Suppressor macrophage treated with lipopolysaccharide for 1 hour (primary cell): ENCODE data around the gene RPS6KL1.

ENCODE experiments used
- DNase-seq, 3 donors: peaks; one replicate each; pipeline ENCODE4 v3.0.0-alpha.2; 2020 to 2022

Gene RPS6KL1

GRCh38 chr14:74911221-74911620, 11.8 kb downstream of the RPS6KL1 start:
- no peak for DNase-seq

- no peak for DNase-seq
Measured at GRCh38 chr14:74910556-74910955, 12.5 kb downstream of the RPS6KL1 start.

GRCh38 chr14:74909911-74910310, 13.1 kb downstream of the RPS6KL1 start:
- DNase-seq = no peak

DNA sequence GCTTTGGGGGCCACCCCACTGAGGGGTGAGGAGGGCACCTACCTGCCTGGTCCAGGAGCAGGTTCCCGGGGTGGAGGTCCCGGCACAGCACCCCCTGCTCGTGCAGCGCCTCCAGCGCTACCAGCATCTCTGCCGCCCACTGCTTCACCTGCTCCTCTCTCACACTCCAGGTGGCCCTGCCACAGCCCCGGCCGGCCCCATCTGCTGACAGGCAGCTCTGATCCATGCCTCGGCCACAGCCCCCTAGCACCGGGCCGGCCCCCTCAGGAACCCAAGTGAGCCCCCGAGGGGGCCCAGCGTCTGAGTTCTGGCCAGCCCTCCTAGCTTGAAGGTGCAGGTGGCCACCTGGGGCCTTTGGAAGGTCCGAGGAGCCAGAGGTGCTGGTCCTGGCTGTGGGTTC, 13.6 kb downstream of the RPS6KL1 start:
- DNase-seq = no peak

GRCh38 chr14:74908861-74909341, 14.2 kb downstream of the RPS6KL1 start:
- no peak for DNase-seq

DNA sequence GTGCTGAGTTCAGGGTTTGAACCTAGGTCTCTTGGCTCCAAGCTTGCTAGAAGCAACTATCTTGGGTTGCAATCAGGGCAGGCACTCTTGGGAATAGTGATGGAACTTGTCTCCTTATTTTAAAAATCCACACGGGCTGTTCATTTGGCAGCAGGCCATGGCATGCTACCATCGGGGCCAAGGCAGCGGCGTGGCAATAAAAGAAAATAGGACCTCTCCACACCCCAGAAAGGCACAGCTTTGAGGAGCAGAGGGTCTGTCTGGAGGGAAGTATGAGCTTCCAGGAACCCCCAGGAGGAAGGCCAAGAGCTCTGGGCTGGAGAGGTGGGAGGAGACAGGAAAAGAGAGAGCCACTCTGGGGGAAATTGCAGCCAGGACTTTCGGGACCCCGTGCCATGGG, 15.3 kb downstream of the RPS6KL1 start:
- no peak for DNase-seq

GRCh38 chr14:74906925-74907521, 16.0 kb downstream of the RPS6KL1 start:
- DNase-seq = no peak

DNA sequence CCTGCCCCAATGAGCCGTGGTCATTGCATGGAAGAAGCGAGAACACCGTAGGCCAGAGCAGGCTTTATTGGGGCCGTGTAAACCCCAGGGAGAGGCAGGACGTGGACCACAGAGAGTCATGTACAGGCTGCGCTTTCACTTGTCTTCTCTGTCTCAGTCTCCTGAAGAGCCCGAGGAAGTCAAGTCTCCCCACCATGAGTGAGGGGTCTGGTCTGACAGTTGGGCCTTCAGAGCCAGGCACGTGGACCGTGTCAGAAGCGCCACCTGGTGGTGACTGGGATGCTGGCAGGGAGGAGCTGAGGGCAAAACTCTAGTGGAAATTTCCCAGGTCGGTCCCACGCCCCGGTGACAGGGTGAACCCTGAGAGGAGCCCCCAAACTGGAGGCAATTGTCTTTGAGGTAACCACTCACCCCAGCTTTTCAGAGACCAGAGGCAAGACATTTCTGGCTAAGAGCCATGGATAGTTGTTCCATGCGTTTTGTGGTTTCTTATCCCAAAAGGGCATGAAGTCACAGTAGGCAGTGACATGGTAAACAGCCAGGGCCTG, 17.4 kb downstream of the RPS6KL1 start:
- DNase-seq = peak; percentile 72 to 88 (median 84)

DNA sequence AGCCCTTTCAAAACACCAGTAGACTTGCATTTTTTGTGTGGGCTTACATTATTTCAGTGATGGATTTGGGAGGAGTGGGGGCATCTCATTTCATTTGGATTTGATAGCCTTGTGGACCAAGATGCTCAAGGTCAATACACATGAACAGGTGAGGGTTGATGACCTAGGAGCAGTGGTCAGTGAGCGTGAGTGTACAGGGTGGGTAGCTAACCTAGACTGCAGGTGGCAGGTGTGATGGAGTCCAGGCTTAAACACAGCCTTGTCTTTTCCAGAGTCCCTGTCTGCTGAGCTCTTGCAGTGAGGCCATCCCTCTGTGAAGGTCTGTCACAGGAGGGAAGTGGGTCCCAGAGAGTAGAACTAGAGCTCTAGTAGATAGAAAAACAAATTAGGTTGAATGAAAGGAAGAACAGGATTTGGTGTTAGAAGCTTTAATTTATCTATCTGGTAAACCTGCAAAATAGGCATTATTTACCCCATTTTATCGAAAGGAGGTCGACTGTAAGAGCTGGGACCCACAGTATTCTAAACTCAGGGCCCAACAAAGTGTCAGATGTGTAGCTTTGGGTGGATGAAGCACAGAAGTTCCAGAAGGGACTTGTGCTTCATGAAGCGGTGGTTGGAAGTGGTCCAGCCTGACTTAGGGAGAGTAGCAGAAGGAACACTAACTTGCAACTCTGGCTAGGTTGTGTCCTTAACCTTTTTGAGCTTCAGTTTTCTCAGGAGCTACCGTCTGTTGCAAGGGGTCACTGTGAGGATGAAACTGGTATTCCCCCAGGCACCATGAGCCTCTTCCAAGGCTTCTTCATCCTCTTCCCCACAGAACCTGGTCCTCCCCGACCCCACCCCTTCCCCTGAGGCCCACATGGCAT, 18.2 kb downstream of the RPS6KL1 start:
- no peak for DNase-seq

- no peak for DNase-seq
Measured at GRCh38 chr14:74902941-74903705, 19.9 kb downstream of the RPS6KL1 start.

GRCh38 chr14:74898694-74899093, 24.4 kb downstream of the RPS6KL1 start:
- no peak for DNase-seq

GRCh38 chr14:74898083-74898482, 25.0 kb downstream of the RPS6KL1 start:
- no peak for DNase-seq

GRCh38 chr14:74897642-74898041, 25.4 kb downstream of the RPS6KL1 start:
- DNase-seq = no peak

- no peak for DNase-seq
Measured at GRCh38 chr14:74896400-74896799, 26.7 kb downstream of the RPS6KL1 start.

DNA sequence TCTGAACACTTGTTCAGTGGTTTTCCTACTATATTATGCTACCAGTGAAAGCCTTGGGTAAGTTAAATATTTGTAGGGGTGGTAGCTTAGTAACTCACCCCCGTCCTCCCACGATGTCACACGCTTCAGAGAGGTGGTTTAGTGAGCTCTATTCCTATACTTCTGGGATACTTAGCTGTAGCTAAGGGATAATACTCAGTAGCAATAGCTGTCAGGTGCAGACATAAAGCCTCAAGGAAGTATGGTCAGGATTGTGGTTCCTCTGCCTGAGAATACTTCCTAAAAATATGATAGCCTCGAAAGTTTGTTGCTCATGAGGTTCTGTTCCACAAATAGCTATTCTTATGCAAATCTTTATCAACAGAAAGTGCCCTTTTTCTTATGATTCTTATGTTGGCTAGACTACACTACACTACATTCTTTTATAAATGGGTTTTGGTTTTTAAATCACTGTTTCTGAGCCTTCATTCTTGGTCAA, 29.4 kb downstream of the RPS6KL1 start:
- DNase-seq = peak; percentile 56 to 77 (median 69)

- peak in 2 of 3 donors; percentile 25 to 32 for DNase-seq
Measured at GRCh38 chr14:74892745-74893144, 30.3 kb downstream of the RPS6KL1 start.

DNA sequence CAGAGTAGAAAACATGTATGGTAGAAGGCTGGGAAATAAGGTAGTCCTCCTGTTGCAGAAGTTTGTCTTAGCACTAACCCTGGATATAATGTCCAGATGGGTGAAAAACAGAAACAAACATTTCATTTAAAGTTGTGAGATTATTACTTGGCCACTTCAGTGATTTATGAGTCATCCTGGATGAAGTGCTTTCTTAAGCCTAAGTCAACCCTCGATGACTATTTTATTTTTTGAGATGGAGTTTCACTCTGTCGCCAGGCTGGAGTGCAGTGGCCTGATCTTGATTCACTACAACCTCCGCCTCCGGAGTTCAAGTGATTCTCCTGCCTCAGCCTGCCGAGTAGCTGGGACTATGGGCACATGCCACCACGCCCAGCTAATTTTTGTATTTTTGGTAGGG, 31.2 kb downstream of the RPS6KL1 start:
- DNase-seq = peak; percentile 51 to 78 (median 71)

DNA sequence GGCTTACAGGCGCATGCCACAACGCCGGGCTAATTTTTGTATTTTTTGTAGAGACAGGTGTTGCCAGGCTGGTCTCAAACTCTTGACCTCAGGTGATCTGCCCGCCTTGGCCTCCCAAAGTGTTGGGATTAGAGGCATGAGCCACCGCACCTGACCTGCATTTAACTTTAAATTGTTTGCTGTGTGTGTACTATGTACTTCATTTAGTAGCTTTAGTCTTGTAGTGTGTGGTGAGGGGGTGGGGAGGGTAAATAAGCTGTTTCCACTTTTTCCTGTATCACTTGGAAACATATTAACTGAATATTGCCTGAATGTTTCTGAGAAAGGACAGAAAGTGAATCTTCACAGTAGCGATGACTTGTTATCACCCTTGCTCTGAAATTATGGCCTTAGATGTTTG, 32.8 kb downstream of the RPS6KL1 start:
- DNase-seq = no peak

DNA sequence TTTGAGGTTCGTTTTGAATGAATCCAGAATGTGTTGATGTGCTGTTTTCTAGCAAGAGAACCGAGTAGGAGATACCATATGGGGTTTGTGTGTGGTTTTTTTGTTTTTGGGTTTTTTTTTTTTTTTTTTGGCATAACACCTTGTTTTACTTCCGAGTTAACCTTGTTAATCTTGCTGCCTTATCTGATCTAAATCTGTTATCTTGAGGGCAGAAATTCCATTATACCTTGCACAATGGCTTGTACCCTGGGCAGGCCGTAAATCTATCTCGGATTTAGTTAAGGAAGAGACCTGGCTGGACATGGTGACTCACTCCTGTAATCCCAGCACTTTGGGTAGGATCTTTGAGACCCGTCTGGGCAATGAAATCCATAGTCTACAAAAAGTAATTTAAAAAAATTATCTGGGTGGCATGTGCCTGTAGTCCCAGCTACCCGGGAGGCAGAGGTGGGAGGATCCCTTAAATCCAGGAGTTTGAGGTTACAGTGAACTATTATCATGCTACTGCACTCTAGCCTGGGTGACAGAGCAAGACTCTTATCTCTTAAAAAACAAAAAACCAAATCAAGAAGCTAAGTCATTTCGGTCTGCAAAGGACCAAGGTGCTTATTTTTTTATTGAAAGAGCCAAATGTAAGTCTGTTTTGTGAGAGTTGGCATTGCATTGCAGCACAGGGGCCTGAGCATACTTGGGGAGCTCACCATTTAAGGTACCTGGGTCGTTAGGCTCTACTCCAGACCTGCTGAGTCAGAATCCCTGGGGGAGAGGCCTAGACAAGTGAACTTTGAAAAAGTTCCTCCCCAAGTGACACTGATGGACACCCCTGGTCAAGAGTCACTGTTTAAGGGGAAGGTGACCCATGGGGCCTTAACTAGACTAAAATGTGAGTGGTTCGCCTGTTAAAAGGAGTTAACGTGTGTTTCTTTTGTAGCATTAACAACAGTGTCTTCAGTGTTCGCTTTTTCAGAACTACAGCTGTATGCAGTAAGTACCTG, 34.6 kb downstream of the RPS6KL1 start:
- DNase-seq = no peak

DNA sequence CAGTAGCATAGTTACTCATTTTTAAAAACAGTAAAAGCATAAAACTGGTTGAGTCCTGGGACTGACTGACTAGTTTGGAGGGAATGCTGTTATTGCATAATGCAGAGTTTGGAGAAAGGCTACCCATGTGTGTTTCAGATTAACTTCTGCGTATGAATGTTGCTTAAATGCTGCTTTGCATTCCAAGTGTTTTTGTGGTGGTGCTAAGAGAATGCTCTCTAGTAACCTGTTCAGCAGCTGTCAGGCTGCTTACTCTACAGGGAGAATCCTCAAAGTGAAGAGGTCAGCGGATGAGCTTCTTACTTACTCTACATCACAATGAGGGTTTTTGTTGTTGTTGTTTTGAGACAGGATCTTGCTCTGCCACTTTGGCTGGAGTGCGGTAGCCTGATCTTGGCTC, 37.1 kb downstream of the RPS6KL1 start:
- DNase-seq = no peak

- DNase-seq = peak; percentile 74 to 82 (median 76)
Measured at GRCh38 chr14:74882103-74882920, 40.7 kb downstream of the RPS6KL1 start.
